ENCODE results near the gene FGF21.

The FGF21 gene

DNA sequence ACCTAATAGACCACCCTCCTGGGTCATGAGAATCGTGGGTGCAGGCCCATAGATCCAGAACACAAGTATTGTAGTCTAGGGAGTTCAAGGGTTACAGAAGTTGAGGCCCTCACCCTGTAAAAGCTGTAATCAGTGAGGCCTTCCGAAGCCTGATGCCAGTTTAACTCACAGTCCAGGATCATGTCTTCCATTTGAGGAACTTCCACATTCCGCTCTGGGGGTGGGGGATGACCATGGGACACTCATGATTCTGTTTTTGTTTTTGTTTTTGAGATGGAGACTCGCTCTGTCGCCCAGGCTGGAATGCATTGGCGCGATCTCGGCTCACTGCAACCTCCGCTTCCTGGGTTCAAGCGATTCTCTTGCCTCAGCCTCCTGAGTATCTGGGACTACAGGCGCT is 13.2 kb upstream of the FGF21 start:
- no peak overlapping the region for H3K27ac ChIP-seq (ENCODE audit: low read depth, low read length)
- no peak overlapping the region for H3K9ac ChIP-seq (ENCODE audit: low read length)
- H3K9me3 ChIP-seq (ENCODE audit: insufficient read depth, low read length): no peaks in the 10 kb centered on the region
- TF ChIP-seq CTCF (IDR thresholded peaks at IDR 0.05; ENCODE audit: insufficient read depth, low read length, poor library complexity, severe bottlenecking): no peak
- no peaks in the 10 kb centered on the region for H3F3A ChIP-seq (ENCODE audit: insufficient read depth)
- no peak overlapping the region for H2AFZ ChIP-seq (ENCODE audit: low read depth, low read length, severe bottlenecking)
- H3K27me3 ChIP-seq (ENCODE audit: low read length): no peaks in the 10 kb centered on the region
- H3K4me2 ChIP-seq (ENCODE audit: low read depth, low read length, poor library complexity, severe bottlenecking): no peak overlapping the region
- no peaks in the 10 kb centered on the region for H3K9me2 ChIP-seq (replicated peaks; ENCODE audit: insufficient read depth, low read length)
- no peaks in the 10 kb centered on the region for H4K20me1 ChIP-seq (ENCODE audit: low read depth, low read length)
- H3K79me2 ChIP-seq (ENCODE audit: insufficient read depth, low read length): no peaks in the 10 kb centered on the region
- H3K4me3 ChIP-seq (ENCODE audit: insufficient read depth, low read length, poor library complexity, severe bottlenecking): no peak overlapping the region
- H3K36me3 ChIP-seq (ENCODE audit: low read length): no peaks in the 10 kb centered on the region

- Histone ChIP-seq H3K79me2 (ENCODE audit: insufficient read depth, low read length) (no peaks in the 10 kb centered on the region), H3K4me3 (ENCODE audit: insufficient read depth, low read length, poor library complexity, severe bottlenecking) (no peak overlapping the region), H3K27ac (ENCODE audit: low read depth, low read length) (no peak overlapping the region), H2AFZ (ENCODE audit: low read depth, low read length, severe bottlenecking) (peak overlapping the region; percentile 50), H3K9me2 (replicated peaks; ENCODE audit: insufficient read depth, low read length) (no peaks in the 10 kb centered on the region), H3K9ac (ENCODE audit: low read length) (no peak overlapping the region), H3K27me3 (ENCODE audit: low read length) (no peaks in the 10 kb centered on the region), H3K9me3 (ENCODE audit: insufficient read depth, low read length) (no peaks in the 10 kb centered on the region), H3F3A (ENCODE audit: insufficient read depth) (no peaks in the 10 kb centered on the region), H3K36me3 (ENCODE audit: low read length) (no peaks in the 10 kb centered on the region), H4K20me1 (ENCODE audit: low read depth, low read length) (no peaks in the 10 kb centered on the region), H3K4me2 (ENCODE audit: low read depth, low read length, poor library complexity, severe bottlenecking) (no peak overlapping the region)
- no peak for TF ChIP-seq EZH2phosphoT487 (conservative IDR thresholded peaks at IDR 0.05; ENCODE audit: low read length)
These were observed 9.9 kb upstream of the FGF21 start for GRCh38 chr19:48745208-48745995.

GRCh38 chr19:48746110-48746509 is 9.2 kb upstream of the FGF21 start:
- H3K4me3 ChIP-seq (ENCODE audit: insufficient read depth, low read length, poor library complexity, severe bottlenecking): no peak overlapping the region
- no peak overlapping the region for H3K27ac ChIP-seq (ENCODE audit: low read depth, low read length)
- no peaks in the 10 kb centered on the region for H3F3A ChIP-seq (ENCODE audit: insufficient read depth)
- no peak for TF ChIP-seq EZH2phosphoT487 (conservative IDR thresholded peaks at IDR 0.05; ENCODE audit: low read length)
- no peak for TF ChIP-seq CTCF (IDR thresholded peaks at IDR 0.05; ENCODE audit: insufficient read depth, low read length, poor library complexity, severe bottlenecking)
- H3K9me3 ChIP-seq (ENCODE audit: insufficient read depth, low read length): no peaks in the 10 kb centered on the region
- H4K20me1 ChIP-seq (ENCODE audit: low read depth, low read length): no peaks in the 10 kb centered on the region
- H3K4me2 ChIP-seq (ENCODE audit: low read depth, low read length, poor library complexity, severe bottlenecking): no peak overlapping the region
- H2AFZ ChIP-seq (ENCODE audit: low read depth, low read length, severe bottlenecking): no peak overlapping the region
- no peak overlapping the region for H3K9ac ChIP-seq (ENCODE audit: low read length)
- H3K36me3 ChIP-seq (ENCODE audit: low read length): no peaks in the 10 kb centered on the region
- H3K79me2 ChIP-seq (ENCODE audit: insufficient read depth, low read length): no peaks in the 10 kb centered on the region
- no peaks in the 10 kb centered on the region for H3K27me3 ChIP-seq (ENCODE audit: low read length)
- H3K9me2 ChIP-seq (replicated peaks; ENCODE audit: insufficient read depth, low read length): no peaks in the 10 kb centered on the region

DNA sequence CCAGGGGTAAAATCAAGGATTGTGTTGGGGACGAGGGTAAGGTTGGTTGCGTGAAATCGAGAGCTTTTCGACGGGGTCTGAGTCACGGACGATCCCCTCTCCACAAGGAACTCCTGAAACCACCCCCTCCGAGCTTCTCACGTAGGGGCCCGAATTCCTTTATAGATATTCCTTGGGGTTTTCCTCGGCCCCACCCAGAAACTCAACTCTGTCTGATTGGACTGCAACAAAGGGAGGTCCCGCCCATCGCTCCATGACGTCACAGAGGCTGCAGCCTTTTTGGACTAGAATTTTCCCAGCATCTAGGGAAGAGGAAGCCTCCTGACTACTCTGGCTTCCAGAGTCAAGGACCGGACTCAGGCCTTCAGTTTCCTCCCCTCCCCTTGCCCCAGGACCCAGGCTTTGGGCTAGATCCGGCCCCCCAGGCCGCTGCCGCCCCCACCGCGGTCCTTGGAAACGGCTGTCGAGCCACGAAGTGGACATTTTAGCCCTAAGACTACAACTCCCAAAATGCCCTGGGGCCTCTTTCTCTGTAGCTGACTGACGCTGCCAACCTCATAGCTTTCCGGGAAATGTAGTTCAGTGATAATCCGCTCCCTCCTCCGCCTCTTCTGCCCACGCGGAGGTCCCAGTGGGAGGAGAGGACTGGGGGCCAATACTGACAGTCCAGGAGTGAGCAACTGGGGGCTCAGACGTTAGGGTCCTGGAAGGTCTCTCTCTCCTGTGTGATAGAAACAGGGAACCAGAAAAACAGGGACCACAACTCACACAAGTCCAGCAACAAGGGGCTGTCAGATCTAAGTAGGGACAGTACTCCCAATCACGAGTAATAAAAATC is 8.4 kb upstream of the FGF21 start, which contains the start of gene IZUMO1:
Gene IZUMO1 (minus strand): TSS at position 172 of the 838 bp plus-strand sequence. CDS start 1,050 bp downstream, outside the sequence.
- H2AFZ ChIP-seq (ENCODE audit: low read depth, low read length, severe bottlenecking): peak within 1 kb of the TSS; percentile 32
- no peaks in the 10 kb centered on the region for H3F3A ChIP-seq (ENCODE audit: insufficient read depth)
- no peaks in the 10 kb centered on the region for H3K27me3 ChIP-seq (ENCODE audit: low read length)
- H3K79me2 ChIP-seq (ENCODE audit: insufficient read depth, low read length): no peaks in the 10 kb centered on the region
- no peaks in the 10 kb centered on the region for H3K36me3 ChIP-seq (ENCODE audit: low read length)
- no peak within 1 kb of the TSS for H3K4me3 ChIP-seq (ENCODE audit: insufficient read depth, low read length, poor library complexity, severe bottlenecking)
- H3K9me2 ChIP-seq (replicated peaks; ENCODE audit: insufficient read depth, low read length): no peaks in the 10 kb centered on the region
- TF ChIP-seq CTCF (IDR thresholded peaks at IDR 0.05; ENCODE audit: insufficient read depth, low read length, poor library complexity, severe bottlenecking): no peak
- no peak for TF ChIP-seq EZH2phosphoT487 (conservative IDR thresholded peaks at IDR 0.05; ENCODE audit: low read length)
- H3K9me3 ChIP-seq (ENCODE audit: insufficient read depth, low read length): no peaks in the 10 kb centered on the region
- H3K4me2 ChIP-seq (ENCODE audit: low read depth, low read length, poor library complexity, severe bottlenecking): peak within 1 kb of the TSS; percentile 40
- H4K20me1 ChIP-seq (ENCODE audit: low read depth, low read length): no peaks in the 10 kb centered on the region
- no peak within 1 kb of the TSS for H3K27ac ChIP-seq (ENCODE audit: low read depth, low read length)
- no peak within 1 kb of the TSS for H3K9ac ChIP-seq (ENCODE audit: low read length)
